ENCODE measurements around the gene RABIF.

RABIF gene

DNA sequence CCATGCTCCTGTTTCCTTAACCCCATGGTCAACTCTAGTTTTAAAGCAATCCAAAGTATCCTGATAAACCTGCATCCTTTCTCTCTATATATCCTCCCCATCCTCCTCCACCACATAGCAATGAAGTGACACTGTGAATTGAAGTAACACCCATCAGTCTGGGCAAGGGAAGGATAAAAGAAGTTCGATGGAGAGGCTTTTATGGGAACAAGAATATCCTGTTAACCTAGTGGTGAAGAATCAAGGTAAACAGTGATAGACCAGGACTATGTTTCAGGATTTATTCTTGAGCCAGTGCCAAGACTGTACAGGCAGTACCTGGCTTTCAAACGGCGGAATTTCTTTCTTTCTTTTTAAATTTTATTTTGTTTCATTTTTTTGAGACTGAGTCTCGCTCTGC is 17.6 kb downstream of the RABIF start:
- H3K4me2 ChIP-seq: no peak overlapping the region
- H2AFZ ChIP-seq (ENCODE audit: low read depth): no peak overlapping the region
- H3K9ac ChIP-seq: no peak overlapping the region
- H3K79me2 ChIP-seq (ENCODE audit: insufficient read depth, low read depth): no peaks in the 10 kb centered on the region
- H3K27me3 ChIP-seq (ENCODE audit: insufficient read depth, low read depth): no peaks in the 10 kb centered on the region
- no peaks in the 10 kb centered on the region for H3K4me1 ChIP-seq (ENCODE audit: low read depth, poor library complexity, severe bottlenecking)
- H3K36me3 ChIP-seq (ENCODE audit: insufficient read depth): no peaks in the 10 kb centered on the region
- no peak overlapping the region for H3K4me3 ChIP-seq (IDR thresholded peaks at IDR 0.05; ENCODE audit: insufficient read depth, low read depth, low read length)
- no peak for TF ChIP-seq CTCF (conservative IDR thresholded peaks at IDR 0.05; ENCODE audit: low read depth, low read length)
- no peaks in the 10 kb centered on the region for H4K20me1 ChIP-seq (ENCODE audit: insufficient read depth)
- H3K27ac ChIP-seq: no peak overlapping the region

DNA sequence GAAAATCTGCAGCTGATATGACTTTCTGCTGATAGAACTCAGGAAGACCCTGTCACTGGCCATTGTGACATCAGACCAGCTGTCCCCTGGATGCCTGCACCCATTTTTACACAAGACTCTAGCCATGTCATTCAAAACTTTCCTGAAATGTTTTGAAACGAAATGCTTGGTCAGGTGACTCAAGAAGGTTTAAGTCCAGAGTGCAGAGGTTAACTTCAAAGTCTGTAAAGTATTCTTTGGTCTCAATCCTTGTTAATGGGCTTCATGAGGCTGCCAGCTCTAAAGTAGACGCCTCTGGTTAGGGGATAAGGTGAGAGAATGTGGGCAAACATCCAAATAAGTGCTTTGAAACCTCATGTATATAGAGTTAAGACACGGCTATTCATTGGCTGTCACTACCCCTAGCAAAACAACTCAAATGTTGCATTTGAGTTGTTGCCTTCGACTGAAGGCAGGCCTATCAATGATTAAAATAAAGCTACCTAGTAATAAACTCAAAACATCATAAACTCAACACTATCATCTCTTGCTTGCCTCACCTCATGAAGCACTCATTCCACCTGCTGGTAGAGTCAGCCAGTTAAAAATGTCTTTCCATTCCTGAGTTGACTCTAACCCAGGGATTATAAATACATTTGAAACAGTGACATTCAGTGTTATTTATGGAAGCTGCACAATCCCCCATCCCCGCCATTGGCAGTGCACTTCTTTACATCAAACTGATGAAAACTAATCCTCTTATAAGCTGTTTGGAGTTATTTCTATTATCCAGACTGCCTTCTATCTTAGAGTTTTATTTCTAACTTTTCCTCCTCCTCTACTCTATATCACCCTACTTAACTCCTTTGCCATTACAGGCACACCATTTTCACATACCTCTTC is 26.0 kb downstream of the RABIF start:
- no peaks in the 10 kb centered on the region for H4K20me1 ChIP-seq (ENCODE audit: insufficient read depth)
- H3K4me1 ChIP-seq (ENCODE audit: low read depth, poor library complexity, severe bottlenecking): no peaks in the 10 kb centered on the region
- H3K79me2 ChIP-seq (ENCODE audit: insufficient read depth, low read depth): no peaks in the 10 kb centered on the region
- no peak for TF ChIP-seq CTCF (conservative IDR thresholded peaks at IDR 0.05; ENCODE audit: low read depth, low read length)
- no peaks in the 10 kb centered on the region for H3K27me3 ChIP-seq (ENCODE audit: insufficient read depth, low read depth)
- no peak overlapping the region for H2AFZ ChIP-seq (ENCODE audit: low read depth)
- H3K4me3 ChIP-seq (IDR thresholded peaks at IDR 0.05; ENCODE audit: insufficient read depth, low read depth, low read length): no peak overlapping the region
- H3K4me2 ChIP-seq: no peak overlapping the region
- H3K36me3 ChIP-seq (ENCODE audit: insufficient read depth): no peaks in the 10 kb centered on the region
- H3K27ac ChIP-seq: no peak overlapping the region
- no peak overlapping the region for H3K9ac ChIP-seq

DNA sequence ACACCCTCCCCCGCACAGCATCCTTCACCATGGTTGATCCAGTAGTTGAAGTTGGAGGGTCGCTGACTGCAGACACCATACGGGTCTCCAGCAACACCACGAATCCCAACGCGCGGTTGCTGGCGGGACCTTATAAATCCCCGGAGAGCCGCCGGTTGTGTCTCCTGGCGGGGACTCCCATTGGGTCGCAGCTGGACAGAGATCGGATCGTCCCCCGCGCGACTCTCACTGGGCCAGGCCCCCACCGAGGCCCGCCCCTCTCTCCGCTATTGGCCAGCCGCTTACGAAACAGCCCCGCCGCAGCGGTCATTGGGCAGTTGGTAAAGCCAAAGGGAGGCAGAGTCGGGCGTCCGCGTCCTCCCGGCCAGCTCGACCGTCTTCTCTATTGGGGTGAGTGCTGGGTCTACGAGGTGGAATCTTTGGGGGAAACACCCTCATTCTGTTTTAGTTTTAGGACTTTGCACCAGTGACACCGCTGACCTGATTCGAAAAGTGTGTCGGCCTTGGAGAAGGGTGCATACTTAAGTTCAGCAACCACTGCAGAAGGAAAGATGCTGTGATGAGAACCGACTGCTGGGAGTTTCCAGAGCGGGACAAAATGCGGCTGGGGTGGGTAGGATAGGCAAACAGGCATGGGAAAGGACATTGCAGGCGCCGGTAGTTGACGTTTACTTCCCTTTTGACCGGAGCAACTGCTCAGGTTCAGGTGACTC is 27.4 kb downstream of the RABIF start:
- H3K4me1 ChIP-seq (ENCODE audit: low read depth, poor library complexity, severe bottlenecking): no peaks in the 10 kb centered on the region
- H3K9ac ChIP-seq: no peak overlapping the region
- H3K27me3 ChIP-seq (ENCODE audit: insufficient read depth, low read depth): no peaks in the 10 kb centered on the region
- no peak for TF ChIP-seq CTCF (conservative IDR thresholded peaks at IDR 0.05; ENCODE audit: low read depth, low read length)
- no peaks in the 10 kb centered on the region for H3K36me3 ChIP-seq (ENCODE audit: insufficient read depth)
- H2AFZ ChIP-seq (ENCODE audit: low read depth): no peak overlapping the region
- no peak overlapping the region for H3K4me3 ChIP-seq (IDR thresholded peaks at IDR 0.05; ENCODE audit: insufficient read depth, low read depth, low read length)
- H3K79me2 ChIP-seq (ENCODE audit: insufficient read depth, low read depth): no peaks in the 10 kb centered on the region
- H4K20me1 ChIP-seq (ENCODE audit: insufficient read depth): no peaks in the 10 kb centered on the region
- H3K4me2 ChIP-seq: no peak overlapping the region
- no peak overlapping the region for H3K27ac ChIP-seq

DNA sequence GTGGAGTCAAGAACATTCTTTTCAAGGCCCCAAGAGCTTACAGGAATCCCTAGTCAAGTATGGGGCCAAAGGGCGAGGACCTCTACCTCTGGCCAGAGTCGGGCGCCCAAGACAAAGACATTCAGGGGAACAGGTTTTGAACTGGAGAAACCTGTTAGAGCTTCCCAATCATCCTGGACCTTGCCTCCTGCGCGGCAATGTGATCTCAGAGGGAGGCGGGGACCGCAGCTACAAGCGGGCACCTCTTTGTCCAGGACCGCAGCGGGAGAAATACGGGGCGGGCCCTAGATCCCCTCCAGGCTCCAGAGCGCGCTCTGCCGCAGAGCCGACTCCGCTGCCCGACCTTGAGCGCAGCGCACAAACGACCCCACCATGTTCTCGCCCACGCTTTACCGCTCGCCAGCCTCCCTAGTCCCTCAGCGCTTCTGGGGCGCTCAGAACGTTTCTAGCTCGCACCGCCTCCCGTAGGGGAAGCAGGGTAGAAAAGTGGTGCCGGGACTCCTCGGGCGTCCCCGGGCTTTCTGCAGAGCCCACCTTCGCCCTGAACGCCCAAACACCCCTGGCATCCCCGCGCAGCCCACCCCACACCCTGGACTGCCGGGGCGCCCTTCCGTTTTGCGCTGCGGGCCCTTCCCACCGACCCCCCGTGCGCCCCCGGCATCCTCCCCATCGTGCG is 28.1 kb downstream of the RABIF start:
- TF ChIP-seq CTCF (conservative IDR thresholded peaks at IDR 0.05; ENCODE audit: low read depth, low read length): no peak
- no peak overlapping the region for H3K4me3 ChIP-seq (IDR thresholded peaks at IDR 0.05; ENCODE audit: insufficient read depth, low read depth, low read length)
- no peaks in the 10 kb centered on the region for H4K20me1 ChIP-seq (ENCODE audit: insufficient read depth)
- H3K27me3 ChIP-seq (ENCODE audit: insufficient read depth, low read depth): no peaks in the 10 kb centered on the region
- H3K4me1 ChIP-seq (ENCODE audit: low read depth, poor library complexity, severe bottlenecking): no peaks in the 10 kb centered on the region
- H3K4me2 ChIP-seq: no peak overlapping the region
- no peak overlapping the region for H3K27ac ChIP-seq
- H3K9ac ChIP-seq: no peak overlapping the region
- no peak overlapping the region for H2AFZ ChIP-seq (ENCODE audit: low read depth)
- H3K36me3 ChIP-seq (ENCODE audit: insufficient read depth): no peaks in the 10 kb centered on the region
- no peaks in the 10 kb centered on the region for H3K79me2 ChIP-seq (ENCODE audit: insufficient read depth, low read depth)

Data from KMS-11 (cell line).